Brain pericyte (primary cell): Measurements from ENCODE around the gene LCE3E.

Experiments
- DNase-seq: peaks from one replicate; pipeline ENCODE4 v3.0.0-alpha.2; 2012; ENCODE audit warnings: low read depth, low spot score

LCE3E gene

DNA sequence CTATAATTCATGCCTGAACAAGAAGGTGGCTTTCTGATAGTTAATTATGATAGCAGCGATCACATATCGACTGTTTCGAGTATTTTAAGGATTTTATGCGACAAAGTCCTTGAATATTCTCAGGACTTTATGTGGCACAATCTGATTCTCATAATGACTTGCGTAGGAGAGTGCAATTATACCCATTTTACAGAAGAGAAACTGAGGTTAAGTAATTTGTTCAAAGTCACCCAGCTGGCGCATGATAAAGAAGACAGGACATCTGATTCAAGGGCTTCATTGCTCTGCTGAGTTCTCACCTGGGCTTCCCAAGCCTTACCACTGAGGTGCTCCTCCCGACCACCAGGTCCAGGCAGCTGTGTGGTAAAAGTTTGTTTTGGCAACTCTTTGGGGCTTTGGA is 50.5 kb downstream of the LCE3E start:
- DNase-seq, result no peak
